Parathyroid adenoma (tissue), 2 donors: Measurements from ENCODE around the gene POLR1H.

Source experiments
- H2AFZ ChIP-seq: fragments of 300-600 bp; sonication (generic); one replicate; pipeline ENCODE4 v1.7.0; 2017; ENCODE audit warnings: antibody characterized with exemption, mild to moderate bottlenecking
- H3K27ac ChIP-seq: fragments of 300-600 bp; sonication (generic); one replicate; pipeline ENCODE4 v1.7.0; 2017
- H3K27me3 ChIP-seq: fragments of 300-600 bp; sonication (generic); one replicate; pipeline ENCODE4 v1.7.0; 2017; ENCODE audit warnings: low read length; ENCODE audit not compliant: control insufficient read depth, insufficient read depth
- H3K36me3 ChIP-seq: fragments of 300-600 bp; sonication (generic); one replicate; pipeline ENCODE4 v1.7.0; 2017; ENCODE audit warnings: low read length; ENCODE audit not compliant: control insufficient read depth, insufficient read depth
- H3K4me1 ChIP-seq: fragments of 300-600 bp; sonication (generic); one replicate; pipeline ENCODE4 v1.7.0; 2017; ENCODE audit warnings: control low read depth
- H3K4me2 ChIP-seq: fragments of 300-600 bp; sonication (generic); one replicate; pipeline ENCODE4 v1.7.0; 2017; ENCODE audit warnings: low read length
- H3K4me3 ChIP-seq: fragments of 300-600 bp; sonication (generic); one replicate; pipeline ENCODE4 v1.7.0; 2017; ENCODE audit warnings: low read depth, low read length
- H3K79me2 ChIP-seq: fragments of 300-600 bp; sonication (generic); one replicate; pipeline ENCODE4 v1.7.0; 2017; ENCODE audit warnings: control low read depth
- H3K9ac ChIP-seq: fragments of 300-600 bp; sonication (generic); one replicate; pipeline ENCODE4 v1.7.0; 2017; ENCODE audit warnings: mild to moderate bottlenecking
- H3K9me3 ChIP-seq: fragments of 300-600 bp; sonication (generic); one replicate; pipeline ENCODE4 v1.7.0; 2017; ENCODE audit warnings: low read length; ENCODE audit not compliant: control insufficient read depth
- CTCF ChIP-seq: fragments of 300-600 bp; sonication (generic); IDR thresholded peaks from one replicate; pipeline ENCODE4 v1.7.0; 2017; ENCODE audit warnings: antibody characterized with exemption, mild to moderate bottlenecking
- donor health status: primary hyperparathyroidism.

POLR1H gene

GRCh38 chr6:30071081-30071818 is 10.2 kb downstream of the POLR1H start:
- H3K36me3 ChIP-seq: no peaks in the 10 kb centered on the region
- H2AFZ ChIP-seq: no peak overlapping the region
- H3K27ac ChIP-seq: no peak overlapping the region
- no peak overlapping the region for H3K4me3 ChIP-seq
- TF ChIP-seq CTCF: no peak
- H3K9ac ChIP-seq: no peak overlapping the region
- no peaks in the 10 kb centered on the region for H3K9me3 ChIP-seq
- H3K79me2 ChIP-seq: no peaks in the 10 kb centered on the region
- no peaks in the 10 kb centered on the region for H3K27me3 ChIP-seq
- peaks cover 13% of the 10 kb centered on the region for H3K4me1 ChIP-seq
- no peak overlapping the region for H3K4me2 ChIP-seq

GRCh38 chr6:30071858-30072257 is 10.8 kb downstream of the POLR1H start:
- Histone ChIP-seq H3K4me3 (no peak overlapping the region), H3K4me1 (peaks cover 13% of the 10 kb centered on the region), H3K27me3 (no peaks in the 10 kb centered on the region)

GRCh38 chr6:30073489-30074235 is 12.6 kb downstream of the POLR1H start:
- Histone ChIP-seq H3K9ac (no peak overlapping the region), H3K27me3 (no peaks in the 10 kb centered on the region), H3K4me1 (peaks cover 8% of the 10 kb centered on the region), H3K79me2 (no peaks in the 10 kb centered on the region), H3K4me3 (no peak overlapping the region), H2AFZ (no peak overlapping the region), H3K36me3 (no peaks in the 10 kb centered on the region), H3K27ac (no peak overlapping the region), H3K4me2 (no peak overlapping the region), H3K9me3 (no peaks in the 10 kb centered on the region)
- TF ChIP-seq CTCF: no peak

More at GRCh38 chr6:30071858-30072257, 10.8 kb downstream of the POLR1H start:
- Histone ChIP-seq H2AFZ (no peak overlapping the region), H3K36me3 (no peaks in the 10 kb centered on the region), H3K9ac (no peak overlapping the region), H3K4me2 (no peak overlapping the region), H3K79me2 (no peaks in the 10 kb centered on the region), H3K27ac (no peak overlapping the region), H3K9me3 (no peaks in the 10 kb centered on the region)
- no peak for TF ChIP-seq CTCF

- Histone ChIP-seq H3K27me3 (no peaks in the 10 kb centered on the region), H3K4me1 (peaks cover 8% of the 10 kb centered on the region), H3K27ac (no peak overlapping the region), H2AFZ (peak overlapping the region; percentile 87), H3K9ac (no peak overlapping the region), H3K4me2 (peak overlapping the region; percentile 72), H3K79me2 (no peaks in the 10 kb centered on the region), H3K4me3 (peak overlapping the region; percentile 40), H3K9me3 (no peaks in the 10 kb centered on the region), H3K36me3 (no peaks in the 10 kb centered on the region)
- no peak for TF ChIP-seq CTCF
Measured at GRCh38 chr6:30074331-30075093, 13.4 kb downstream of the POLR1H start.
